HuH-7 (cell line): Measurements from ENCODE around the gene DPYD.

Source experiments
- DNase-seq: peaks from one replicate; pipeline ENCODE4 v3.0.0; 2011; ENCODE audit warnings: low spot score

The DPYD gene

GRCh38 chr1:97837161-97837560, 83.7 kb downstream of the DPYD start:
- DNase-seq = no peak

- no peak for DNase-seq
These were observed 85.9 kb downstream of the DPYD start for GRCh38 chr1:97834899-97835298.

DNA sequence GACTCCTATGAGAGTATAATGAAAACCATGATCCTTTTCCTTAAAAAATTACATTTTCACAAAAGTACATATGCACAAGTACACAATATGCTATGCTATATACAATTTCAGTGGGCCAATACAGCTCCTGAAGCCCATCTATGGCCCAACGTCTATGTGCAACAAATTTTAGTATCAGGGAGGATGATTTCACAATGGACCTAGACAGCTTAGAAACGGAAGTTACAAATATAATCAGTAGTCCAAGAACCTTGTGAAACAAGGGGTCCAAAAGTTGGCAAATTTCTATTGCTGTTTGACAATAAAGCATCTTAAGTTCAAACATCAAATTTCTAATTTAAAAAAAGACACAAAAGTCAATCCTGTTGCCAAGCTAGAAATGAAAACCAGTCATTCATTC, 87.0 kb downstream of the DPYD start:
- no peak for DNase-seq

- DNase-seq = no peak
These were observed 88.4 kb downstream of the DPYD start for GRCh38 chr1:97832481-97832880.

DNA sequence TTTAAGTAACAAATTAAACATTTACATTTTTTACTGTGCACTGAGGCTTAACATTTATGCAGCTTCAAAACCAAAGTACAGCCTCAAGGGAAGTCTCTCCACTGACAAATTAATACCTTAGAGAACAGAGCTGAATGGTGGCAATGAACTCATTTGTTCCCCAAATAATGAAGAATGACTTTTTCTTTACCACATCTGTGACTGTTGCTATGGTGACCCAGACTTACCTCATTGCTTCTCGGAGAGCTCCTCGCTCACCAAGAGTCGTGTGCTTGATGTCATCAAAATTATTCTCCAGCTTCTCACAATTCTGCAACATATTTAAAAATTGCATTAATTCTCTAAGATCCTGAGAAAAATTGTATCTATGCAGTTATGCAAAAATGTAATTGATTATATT, 92.9 kb downstream of the DPYD start:
- no peak for DNase-seq

DNA sequence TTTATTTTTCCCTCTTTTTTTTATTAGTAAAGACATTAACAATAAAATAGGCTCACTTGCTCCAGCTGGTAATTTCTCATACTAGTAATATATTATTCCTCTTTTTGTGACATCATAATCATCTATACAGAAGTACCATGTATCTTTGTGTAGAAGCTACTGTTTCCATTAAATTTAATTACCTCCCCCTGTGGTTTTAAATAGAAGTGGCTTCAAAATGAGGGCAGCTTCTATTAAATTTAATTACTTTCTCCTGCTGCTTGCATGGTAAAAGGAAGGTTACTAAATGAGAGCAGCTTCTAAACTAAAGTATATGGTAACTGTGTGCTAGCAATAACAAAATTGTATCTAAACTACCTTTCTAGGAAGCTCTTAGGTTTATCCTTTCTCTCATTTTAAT, 94.0 kb downstream of the DPYD start:
- no peak for DNase-seq

- no peak for DNase-seq
These were observed 96.2 kb downstream of the DPYD start for GRCh38 chr1:97824624-97825023.

GRCh38 chr1:97824200-97824599, 96.6 kb downstream of the DPYD start:
- DNase-seq = no peak

DNA sequence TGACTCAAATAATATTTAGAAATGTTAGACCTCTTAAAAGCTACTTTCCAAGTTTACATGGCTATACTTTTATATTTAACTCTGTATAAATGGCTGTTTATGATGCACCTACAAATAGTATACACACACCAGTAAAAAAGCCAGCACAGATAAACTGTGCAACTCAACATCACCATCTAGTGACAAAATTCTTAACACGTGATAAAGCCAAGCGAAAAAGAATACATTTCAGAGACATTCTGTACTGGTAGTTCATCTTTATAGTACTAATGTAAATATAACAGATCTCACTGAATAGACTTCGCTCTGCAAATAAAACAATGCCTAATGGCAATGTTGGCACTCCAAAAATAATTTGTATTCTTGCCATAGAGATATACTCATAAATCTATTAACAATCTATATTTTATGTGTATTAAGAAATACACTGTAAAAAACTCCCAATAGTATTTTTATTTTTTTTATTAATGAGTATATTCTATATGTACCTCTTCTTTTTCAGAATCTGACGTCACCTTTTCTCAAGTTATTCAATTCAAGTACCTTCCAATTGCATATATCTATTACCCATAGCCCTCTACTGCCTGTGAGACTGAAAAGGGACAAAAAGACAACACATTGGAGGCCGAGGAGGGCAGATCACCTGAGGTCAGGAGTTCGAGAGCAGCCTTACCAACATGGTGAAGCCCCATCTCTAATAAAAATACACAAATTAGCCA, 100.2 kb downstream of the DPYD start:
- DNase-seq = no peak

GRCh38 chr1:97816927-97817326, 103.9 kb downstream of the DPYD start:
- no peak for DNase-seq

DNA sequence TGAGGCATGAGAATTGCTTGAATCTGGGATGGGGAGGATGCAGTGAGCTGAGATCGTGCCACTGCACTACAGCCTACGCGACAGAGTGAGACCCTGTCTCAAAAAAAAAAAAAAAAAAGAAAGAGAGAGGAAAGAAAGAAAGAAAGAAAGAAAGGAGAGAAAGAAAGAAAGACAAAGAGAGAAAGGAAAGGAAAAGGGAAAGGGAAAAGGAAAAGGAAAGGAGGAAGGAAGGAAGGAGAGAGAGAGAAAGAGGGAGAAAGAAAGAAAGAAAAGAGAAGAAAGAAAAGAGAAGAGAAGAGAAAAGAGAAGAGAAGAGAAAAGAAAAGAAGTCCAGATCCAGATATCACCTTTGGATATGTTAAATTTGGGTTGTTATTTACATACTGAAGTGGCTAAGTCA, 106.0 kb downstream of the DPYD start:
- no peak for DNase-seq

DNA sequence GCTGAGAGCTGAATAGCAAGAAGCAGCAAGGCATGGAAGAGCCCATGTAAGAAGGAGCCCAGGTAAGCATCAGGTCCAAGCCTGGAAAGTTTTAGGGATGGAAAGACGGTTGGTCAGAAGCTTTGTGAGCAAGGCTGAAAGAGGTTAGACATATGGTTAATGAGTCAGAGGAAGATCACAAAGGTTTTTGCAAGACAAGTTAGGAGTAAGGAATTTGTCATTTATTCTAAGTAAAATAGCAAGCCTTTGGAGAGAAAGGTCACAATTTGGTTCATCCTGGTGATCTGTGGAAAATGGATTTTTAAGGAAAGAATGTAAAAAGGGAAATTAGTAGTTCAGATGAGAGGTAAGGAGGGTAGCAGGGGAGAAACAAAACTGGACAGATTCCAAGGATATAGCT, 106.7 kb downstream of the DPYD start:
- DNase-seq = no peak

DNA sequence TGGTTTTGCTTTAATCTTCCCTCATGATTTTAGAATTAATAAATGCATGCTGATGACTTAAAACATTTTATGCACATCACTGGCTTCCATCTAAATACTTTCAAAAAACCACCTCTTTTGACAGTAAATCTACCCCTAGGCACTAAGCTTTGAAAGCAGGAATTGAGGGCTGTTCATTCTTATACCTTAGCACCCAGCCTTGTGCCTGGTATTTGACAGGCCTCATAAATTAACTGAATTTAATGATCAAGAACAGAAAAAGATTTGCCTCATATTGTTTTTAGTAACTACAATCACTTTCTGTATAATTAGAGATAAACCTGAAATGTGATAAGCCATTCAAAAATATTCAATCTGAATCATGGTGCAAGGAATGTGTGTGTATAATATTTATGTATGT, 108.8 kb downstream of the DPYD start:
- no peak for DNase-seq

GRCh38 chr1:97806996-97807520, 113.8 kb downstream of the DPYD start:
- no peak for DNase-seq

- no peak for DNase-seq
These were observed 114.5 kb downstream of the DPYD start for GRCh38 chr1:97806326-97806725.

DNA sequence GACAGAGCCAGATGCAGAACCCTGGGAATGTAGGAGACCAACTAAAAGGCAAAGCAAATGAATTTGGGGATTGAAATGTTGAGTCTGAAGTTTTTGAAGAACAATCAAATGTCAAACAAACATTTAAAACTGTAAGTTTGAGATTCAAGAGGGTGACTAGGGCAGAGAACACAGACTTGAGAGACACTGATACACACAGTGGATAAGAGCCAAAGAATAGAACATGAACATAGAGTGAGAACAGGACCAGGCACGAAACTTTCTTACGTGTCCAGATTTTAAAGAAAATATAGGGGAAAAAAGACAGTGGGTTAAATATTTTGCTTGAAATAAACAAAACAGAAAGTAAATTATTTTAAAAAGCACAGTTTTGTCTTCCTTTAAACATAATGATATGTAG, 115.7 kb downstream of the DPYD start:
- DNase-seq = no peak

DNA sequence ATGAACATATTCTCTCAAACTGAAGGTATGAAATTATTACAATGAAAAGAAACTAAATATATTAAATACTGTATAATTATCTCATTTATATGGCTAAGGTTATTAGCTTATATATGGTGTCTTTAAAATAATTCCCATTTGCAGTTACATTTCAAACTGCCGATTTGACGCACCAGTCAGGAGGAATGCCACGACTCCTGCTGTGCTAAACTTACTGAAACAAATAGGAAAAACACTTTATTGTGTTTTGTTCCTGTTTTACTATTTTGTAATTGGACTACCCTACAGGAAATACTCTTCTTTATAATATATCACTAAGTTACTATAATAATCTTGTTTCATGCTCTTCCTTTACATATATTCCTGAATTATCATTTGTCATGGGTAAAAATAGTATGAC, 117.8 kb downstream of the DPYD start:
- DNase-seq = no peak

GRCh38 chr1:97802011-97802410, 118.8 kb downstream of the DPYD start:
- DNase-seq = no peak

DNA sequence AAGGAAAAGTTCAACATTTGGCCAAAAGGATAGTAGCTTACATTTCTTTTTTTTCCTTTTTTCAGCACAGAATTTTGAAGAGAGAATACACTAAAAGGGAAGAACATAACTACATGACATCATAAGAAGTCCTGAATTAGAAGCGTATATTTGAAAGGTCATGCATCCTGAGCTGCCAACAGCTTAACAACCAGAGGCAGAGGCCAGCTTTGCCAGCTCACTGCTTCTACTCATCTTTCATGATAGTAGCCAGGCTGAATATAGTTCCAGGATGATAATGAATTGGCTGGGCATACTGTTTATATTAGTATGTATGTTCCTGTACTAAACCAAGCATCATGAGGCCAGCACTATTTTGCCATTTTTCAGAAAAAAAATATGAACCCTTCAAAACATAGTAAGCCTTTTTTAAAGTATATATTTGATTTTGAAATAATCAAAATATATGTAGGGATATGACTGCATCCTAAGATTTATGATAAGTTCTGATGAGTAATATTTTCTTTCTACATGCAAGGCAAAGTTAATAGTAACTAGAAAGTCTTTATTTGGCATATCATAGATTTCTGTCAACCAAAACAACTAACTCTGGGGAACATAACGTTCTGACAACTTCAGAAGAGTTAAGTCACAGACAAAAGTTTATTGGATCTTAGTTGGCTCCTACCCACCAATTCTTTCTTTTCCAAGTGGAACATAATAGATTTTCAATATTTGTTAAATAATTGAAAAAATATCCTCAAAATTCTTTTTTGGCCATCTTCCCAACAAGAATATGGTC, 123.2 kb downstream of the DPYD start:
- no peak for DNase-seq

- no peak for DNase-seq
These were observed 124.1 kb downstream of the DPYD start for GRCh38 chr1:97796711-97797110.

GRCh38 chr1:97792655-97793054, 128.2 kb downstream of the DPYD start:
- no peak for DNase-seq

DNA sequence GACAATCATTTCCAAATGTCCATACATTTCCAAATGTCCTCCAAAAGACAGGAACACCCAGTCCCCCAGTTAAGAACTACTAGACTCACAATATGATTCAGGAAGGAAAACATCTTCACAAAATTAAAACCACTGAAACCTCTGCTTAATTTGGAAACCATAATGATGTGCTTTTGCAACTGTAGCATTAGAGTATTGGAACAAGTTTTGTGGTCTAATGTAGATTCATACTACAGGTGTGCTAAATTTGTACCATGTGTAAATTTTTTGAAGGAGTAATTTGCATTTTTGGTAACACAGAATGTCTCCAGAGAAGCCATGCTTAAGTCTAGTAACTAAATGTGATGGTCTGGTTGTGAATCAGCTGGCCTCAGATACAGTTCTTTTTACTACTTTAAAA, 129.6 kb downstream of the DPYD start:
- no peak for DNase-seq

DNA sequence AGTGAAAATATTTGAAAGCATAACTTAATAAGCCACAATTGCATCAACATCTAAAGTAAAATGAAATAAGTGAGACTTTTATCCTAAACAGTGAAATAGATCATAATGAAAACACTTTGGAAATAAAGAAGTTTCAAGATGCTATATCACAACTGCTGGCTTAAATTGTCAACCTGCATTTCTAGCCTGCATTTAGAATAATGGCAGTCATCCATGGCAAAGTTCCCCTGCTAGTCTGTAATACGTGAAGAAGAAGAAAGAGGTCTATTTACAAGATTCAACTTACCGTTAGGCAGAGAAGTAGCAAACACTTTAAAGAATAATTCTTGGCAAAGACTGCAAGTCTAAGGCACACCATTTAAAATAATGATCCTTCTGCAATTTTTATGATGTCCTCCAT, 133.6 kb downstream of the DPYD start:
- DNase-seq = no peak

GRCh38 chr1:97784661-97785060, 136.2 kb downstream of the DPYD start:
- DNase-seq = no peak
